Measurements from ENCODE around the gene MISP3.

DNA sequence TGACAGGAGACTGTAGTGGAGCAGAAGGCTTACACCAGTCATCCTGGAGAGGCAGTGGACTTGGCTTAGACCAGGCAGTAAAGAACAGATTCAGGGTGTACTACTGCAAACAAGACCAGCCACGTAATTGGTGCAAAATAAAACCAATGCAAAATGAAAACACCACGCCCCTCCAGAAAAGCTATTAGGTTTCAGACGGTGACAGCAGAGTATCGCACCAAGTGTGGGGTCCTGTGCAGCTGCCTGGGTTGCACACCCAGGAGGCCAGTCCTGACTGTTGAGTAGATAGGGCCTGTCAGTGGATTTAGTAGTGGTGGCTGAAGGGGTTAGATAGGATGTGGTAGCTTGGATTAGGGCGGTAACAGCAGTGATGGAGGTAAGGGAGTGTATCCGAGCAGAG is 50.3 kb downstream of the MISP3 start:
- TF ChIP-seq, protein P1, sequence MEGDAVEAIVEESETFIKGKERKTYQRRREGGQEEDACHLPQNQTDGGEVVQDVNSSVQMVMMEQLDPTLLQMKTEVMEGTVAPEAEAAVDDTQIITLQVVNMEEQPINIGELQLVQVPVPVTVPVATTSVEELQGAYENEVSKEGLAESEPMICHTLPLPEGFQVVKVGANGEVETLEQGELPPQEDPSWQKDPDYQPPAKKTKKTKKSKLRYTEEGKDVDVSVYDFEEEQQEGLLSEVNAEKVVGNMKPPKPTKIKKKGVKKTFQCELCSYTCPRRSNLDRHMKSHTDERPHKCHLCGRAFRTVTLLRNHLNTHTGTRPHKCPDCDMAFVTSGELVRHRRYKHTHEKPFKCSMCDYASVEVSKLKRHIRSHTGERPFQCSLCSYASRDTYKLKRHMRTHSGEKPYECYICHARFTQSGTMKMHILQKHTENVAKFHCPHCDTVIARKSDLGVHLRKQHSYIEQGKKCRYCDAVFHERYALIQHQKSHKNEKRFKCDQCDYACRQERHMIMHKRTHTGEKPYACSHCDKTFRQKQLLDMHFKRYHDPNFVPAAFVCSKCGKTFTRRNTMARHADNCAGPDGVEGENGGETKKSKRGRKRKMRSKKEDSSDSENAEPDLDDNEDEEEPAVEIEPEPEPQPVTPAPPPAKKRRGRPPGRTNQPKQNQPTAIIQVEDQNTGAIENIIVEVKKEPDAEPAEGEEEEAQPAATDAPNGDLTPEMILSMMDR (IDR thresholded peaks at IDR 0.05; ENCODE audit: insufficient read depth, low read depth, low read length): no peak
- TF ChIP-seq EZH2 (IDR thresholded peaks at IDR 0.05; ENCODE audit: insufficient read depth, low read length): no peak
